ENCODE data around the gene GMDS. TPM values are rescaled to one million over a fixed set of nuclear protein-coding genes. Genes with fewer than 3 reads are reported as not detected.
A peak's percentile ranks its signal among the peaks of the same experiment; 100 is the strongest.

Gene GMDS
- total RNA-seq, 2 experiments from 2014 or later: 38.4 to 41.3 TPM

DNA sequence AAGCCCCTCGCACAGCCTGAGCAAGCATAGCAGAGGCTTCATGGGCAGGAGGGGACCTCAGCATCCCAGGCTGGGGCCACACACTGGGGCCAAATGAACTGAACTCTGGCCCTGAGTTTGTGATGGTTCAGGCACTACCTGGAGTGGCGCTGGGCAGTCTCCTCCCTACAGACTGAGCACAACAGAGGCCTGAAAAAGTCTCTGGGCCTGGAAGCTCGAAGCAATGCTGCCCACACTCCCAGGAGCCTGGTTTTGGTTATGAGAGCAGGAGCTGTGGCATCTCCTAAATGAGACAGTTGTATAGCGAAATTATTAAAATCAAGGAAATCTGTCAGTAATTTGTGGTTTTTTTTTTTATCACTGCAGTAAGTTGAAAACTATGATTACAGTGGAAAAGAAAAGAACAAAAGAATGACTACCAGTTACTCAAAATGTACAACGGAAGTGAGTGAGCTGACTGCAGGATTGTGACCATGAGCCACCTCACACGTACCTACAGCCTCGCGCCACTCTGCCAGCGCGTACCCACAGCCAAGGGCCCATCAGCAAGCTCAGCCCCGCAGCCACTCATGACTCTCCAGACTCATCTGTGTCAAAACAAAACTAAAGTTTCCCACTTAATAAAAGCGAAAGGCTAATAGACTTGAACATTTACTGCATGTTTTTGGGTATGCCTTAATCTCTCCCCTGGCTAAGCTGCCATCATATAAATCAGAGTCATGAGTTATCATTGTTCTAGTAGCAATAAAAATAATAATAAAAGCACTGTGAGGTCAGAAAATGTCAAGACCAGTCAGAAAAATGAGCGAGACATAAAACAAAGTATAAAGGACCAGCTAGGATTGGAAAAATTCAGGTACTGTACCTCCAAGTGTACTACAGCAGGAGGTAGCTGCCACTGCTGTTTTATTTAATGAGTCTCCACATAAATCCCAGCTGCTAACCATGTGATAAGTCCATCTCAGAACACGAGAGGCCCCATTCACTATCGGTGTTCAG is 458.7 kb downstream of the GMDS start:
- H3K4me1 Mint-ChIP-seq (ENCODE audit: low read depth): no peaks in the 10 kb centered on the region
- H3K4me3 Mint-ChIP-seq: no peak overlapping the region
- H3K9me3 Mint-ChIP-seq: no peaks in the 10 kb centered on the region
- peaks cover 3% of the 10 kb centered on the region for H3K36me3 Mint-ChIP-seq (ENCODE audit: low read depth)
- CTCF ChIA-PET: no interaction called here
- intact Hi-C loops (cut with micrococcal nuclease): no loop called here
- no peaks in the 10 kb centered on the region for H3K27me3 Mint-ChIP-seq (ENCODE audit: low read depth)
- H3K27ac Mint-ChIP-seq: no peak overlapping the region
- peak; percentile 18 for DNase-seq

DNA sequence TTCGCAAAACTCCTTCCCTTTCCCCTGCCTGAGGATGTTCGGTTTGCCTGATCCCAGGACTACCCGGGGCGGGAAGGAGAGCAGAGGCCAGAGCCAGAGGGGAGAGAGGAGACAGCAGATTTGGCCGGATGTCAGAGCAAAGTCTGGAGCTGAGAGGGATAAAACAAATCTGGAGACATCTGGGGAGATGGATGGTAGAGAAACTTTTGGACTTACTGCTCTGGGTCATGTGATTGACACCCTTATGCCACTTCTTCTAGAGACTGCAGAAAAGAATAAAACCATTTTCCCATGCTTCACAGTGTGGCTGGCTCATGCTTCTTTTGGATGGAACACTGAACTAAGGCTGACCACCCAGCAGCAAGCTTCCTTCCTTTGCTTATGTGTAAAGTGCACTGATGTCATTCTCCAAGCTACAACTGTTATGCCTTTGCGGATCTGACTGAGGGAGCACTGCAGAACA is 461.0 kb downstream of the GMDS start:
- Mint-ChIP-seq H3K27ac (no peak overlapping the region), H3K36me3 (ENCODE audit: low read depth) (peaks cover 3% of the 10 kb centered on the region), H3K27me3 (ENCODE audit: low read depth) (no peaks in the 10 kb centered on the region), H3K4me1 (ENCODE audit: low read depth) (no peaks in the 10 kb centered on the region), H3K9me3 (no peaks in the 10 kb centered on the region), H3K4me3 (no peak overlapping the region)
- CTCF ChIA-PET: interaction anchor here (1.5 kb wide), 1 partner anchor 15 kb away, joined by 4 read pairs; no protein-coding TSS in a partner anchor
- intact Hi-C loops (cut with micrococcal nuclease): no loop called here
- DNase-seq: no peak

DNA sequence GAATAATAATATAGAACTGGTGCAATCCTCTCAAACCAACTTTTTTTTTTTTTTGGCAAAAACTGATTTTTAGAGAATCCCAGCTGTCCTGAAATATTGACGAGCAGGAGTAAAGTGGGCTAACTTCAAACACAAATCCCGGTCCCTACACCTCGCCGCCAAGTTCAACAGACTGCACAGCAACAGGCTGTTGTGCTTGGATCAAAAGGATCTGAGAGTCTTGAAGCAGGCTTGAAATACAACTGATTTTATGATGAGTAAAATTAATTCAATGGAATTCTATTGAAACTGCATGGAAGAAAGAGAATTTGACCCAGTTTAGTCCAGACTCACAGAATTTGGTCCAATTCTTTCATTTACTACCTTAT is 463.6 kb downstream of the GMDS start:
- intact Hi-C loops (cut with micrococcal nuclease): no loop called here
- Mint-ChIP-seq H3K27ac (no peak overlapping the region), H3K27me3 (ENCODE audit: low read depth) (no peaks in the 10 kb centered on the region), H3K4me1 (ENCODE audit: low read depth) (no peaks in the 10 kb centered on the region), H3K4me3 (no peak overlapping the region), H3K9me3 (no peaks in the 10 kb centered on the region), H3K36me3 (ENCODE audit: low read depth) (peaks cover 3% of the 10 kb centered on the region)
- DNase-seq: no peak
- CTCF ChIA-PET: no interaction called here

DNA sequence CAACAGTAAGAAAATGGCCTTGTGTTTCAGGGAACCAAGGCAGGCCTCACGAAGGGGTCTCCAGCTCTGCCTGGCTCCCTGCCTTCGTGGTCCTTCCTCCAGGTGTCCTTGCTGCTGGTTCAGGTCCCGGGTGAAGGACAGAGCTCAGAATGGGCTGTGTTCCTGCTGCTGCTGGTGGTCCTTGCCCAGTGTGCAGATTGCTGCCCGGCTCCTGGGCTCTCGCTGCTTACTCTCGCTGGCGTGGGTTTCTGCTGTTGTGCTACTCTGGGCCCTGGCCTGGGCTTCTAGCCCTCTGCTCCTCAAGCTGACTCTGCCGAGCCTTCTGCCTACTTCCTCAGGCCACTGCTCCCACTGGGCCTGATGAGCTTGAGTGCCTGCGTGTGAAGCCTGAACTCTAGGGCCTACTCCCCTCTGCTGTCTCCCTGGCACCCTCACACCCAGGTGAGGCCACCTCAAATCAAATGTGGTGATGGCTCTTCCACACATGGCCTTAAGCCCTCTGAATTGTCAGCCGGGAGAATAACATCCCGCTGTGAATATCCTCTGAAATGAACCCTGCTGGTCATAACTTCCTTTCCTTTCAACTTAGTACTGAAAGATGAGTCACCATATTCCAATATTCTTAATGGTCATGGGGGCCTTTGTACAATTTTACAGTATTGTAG is 464.1 kb downstream of the GMDS start:
- DNase-seq: no peak
- Mint-ChIP-seq H3K27me3 (ENCODE audit: low read depth) (no peaks in the 10 kb centered on the region), H3K4me3 (no peak overlapping the region), H3K4me1 (ENCODE audit: low read depth) (no peaks in the 10 kb centered on the region), H3K9me3 (no peaks in the 10 kb centered on the region), H3K27ac (no peak overlapping the region), H3K36me3 (ENCODE audit: low read depth) (peaks cover 3% of the 10 kb centered on the region)
- intact Hi-C loops (cut with micrococcal nuclease): no loop called here
- CTCF ChIA-PET: no interaction called here

DNA sequence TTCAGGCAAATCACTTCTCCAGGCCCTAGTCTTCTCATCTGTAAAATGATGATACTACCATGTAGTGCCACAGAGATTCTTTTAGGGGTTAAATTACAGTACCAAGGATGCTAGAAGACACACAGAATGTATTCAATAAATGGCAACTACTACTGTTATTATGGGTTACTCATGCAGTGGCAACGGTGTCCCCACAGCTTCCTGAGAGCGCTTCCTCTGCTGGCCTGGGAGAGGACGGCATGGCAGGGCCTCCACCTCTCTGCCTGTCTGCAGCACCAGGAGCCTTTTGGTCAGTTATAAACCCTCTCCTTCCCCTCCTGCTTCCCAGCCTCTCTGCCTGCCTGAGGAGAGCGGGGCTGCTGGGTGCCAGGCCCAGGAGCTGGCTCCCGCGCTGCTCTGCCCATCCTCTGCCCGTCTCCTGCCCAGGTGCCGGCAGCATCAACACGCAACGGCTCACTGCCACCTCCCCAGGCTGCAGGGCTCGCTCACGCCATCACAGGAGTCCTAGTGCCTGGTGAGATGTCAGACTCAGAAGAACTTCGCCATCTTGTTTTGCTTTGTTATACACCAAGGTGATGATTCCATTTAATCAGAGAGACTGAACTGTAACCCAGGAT is 465.0 kb downstream of the GMDS start:
- no peaks in the 10 kb centered on the region for H3K9me3 Mint-ChIP-seq
- intact Hi-C loops (cut with micrococcal nuclease): no loop called here
- no peak overlapping the region for H3K27ac Mint-ChIP-seq
- no peak overlapping the region for H3K4me3 Mint-ChIP-seq
- DNase-seq: no peak
- H3K4me1 Mint-ChIP-seq (ENCODE audit: low read depth): no peaks in the 10 kb centered on the region
- no peaks in the 10 kb centered on the region for H3K27me3 Mint-ChIP-seq (ENCODE audit: low read depth)
- CTCF ChIA-PET: no interaction called here
- H3K36me3 Mint-ChIP-seq (ENCODE audit: low read depth): peaks cover 1% of the 10 kb centered on the region

DNA sequence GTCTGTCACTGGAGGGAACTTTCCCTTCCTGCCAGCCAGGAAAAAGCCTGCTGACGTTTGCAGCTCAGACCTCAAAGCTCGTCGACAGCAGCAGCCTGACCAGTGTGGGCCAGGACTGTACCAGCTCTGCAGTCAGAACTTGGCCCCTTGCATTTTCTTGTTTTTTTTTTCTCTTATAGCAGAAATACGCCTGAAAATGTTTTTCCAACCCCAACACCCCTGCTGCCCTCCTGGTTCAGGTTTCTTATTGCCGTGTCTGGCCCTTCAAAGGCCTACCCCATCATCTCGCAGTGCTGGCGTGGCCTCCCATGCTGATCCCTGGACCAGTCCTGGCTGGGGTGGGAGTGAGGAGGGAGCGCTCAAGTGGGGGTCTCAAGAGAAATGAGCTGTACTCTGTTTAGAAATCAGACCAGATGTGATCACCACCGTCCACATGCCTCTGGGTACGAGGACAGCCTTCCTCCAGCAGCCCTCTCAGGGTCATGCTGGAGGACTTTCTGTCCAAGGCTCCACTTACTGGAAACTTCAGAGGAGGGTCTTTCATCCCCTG is 466.6 kb downstream of the GMDS start:
- no peak overlapping the region for H3K27ac Mint-ChIP-seq
- no peaks in the 10 kb centered on the region for H3K9me3 Mint-ChIP-seq
- CTCF ChIA-PET: no interaction called here
- DNase-seq: no peak
- no peaks in the 10 kb centered on the region for H3K27me3 Mint-ChIP-seq (ENCODE audit: low read depth)
- peaks cover 11% of the 10 kb centered on the region for H3K4me1 Mint-ChIP-seq (ENCODE audit: low read depth)
- intact Hi-C loops (cut with micrococcal nuclease): no loop called here
- no peaks in the 10 kb centered on the region for H3K36me3 Mint-ChIP-seq (ENCODE audit: low read depth)
- H3K4me3 Mint-ChIP-seq: no peak overlapping the region

DNA sequence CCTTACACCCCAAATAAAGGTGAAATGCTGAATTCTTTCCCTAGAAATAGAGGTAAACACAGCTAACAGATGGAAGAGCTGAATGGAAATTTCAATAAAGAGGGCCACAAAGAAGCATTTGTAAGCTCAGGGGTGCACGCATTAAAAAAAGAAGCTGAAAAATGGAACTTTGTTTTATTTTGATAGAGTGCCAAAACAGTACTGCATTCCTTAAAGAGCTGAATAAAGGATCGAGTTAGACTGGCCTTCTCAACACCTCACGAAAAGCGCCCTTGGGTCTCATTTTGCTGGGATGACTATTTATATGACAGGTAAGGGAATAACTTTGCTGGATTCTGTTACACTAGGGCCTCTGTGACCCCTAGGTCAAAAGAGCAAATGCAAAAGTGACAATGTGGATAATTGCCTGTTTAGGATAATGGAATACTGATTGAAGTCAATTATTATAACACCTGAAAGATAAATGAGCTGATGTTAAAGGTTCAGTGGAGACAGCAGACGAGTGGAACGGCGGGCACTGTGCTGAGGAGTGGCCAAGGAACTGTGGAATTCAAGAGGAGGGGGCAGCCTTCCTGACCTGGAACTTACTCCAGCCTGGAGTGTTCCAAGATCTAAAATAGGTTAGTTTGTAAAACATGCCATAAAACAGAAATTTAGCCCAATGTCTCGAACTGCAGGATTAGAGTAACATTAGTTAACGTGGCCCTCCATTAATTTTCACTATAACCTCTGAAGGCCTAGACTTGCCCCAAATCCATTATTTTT is 467.3 kb downstream of the GMDS start:
- CTCF ChIA-PET: interaction anchor here (1.1 kb wide), 1 partner anchor 33 kb away, joined by 5 read pairs; no protein-coding TSS in a partner anchor
- H3K4me3 Mint-ChIP-seq: no peak overlapping the region
- no peak overlapping the region for H3K27ac Mint-ChIP-seq
- no peak for DNase-seq
- H3K36me3 Mint-ChIP-seq (ENCODE audit: low read depth): no peaks in the 10 kb centered on the region
- peaks cover 17% of the 10 kb centered on the region for H3K4me1 Mint-ChIP-seq (ENCODE audit: low read depth)
- intact Hi-C loops (cut with micrococcal nuclease): no loop called here
- no peaks in the 10 kb centered on the region for H3K27me3 Mint-ChIP-seq (ENCODE audit: low read depth)
- no peaks in the 10 kb centered on the region for H3K9me3 Mint-ChIP-seq

DNA sequence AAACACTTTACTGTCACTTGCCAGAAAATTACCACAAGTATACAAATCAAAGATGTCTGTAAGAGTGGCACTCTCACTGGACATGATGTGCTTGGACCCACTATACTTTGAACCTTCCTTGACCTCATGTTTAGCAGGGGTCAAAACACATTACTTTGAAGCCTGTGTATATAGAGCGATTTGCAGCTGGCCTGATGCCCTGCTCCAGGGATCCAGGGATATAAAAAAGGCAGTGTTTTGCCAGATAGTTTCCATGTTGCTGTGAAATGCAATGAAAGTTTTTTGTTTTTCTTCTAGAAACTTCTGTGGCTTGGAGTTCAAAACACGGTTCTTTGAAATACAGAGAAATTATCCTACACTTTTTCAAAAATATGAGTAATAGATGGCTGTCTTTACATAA is 470.0 kb downstream of the GMDS start:
- intact Hi-C loops (cut with micrococcal nuclease): no loop called here
- no peak overlapping the region for H3K4me3 Mint-ChIP-seq
- H3K27me3 Mint-ChIP-seq (ENCODE audit: low read depth): no peaks in the 10 kb centered on the region
- CTCF ChIA-PET: no interaction called here
- peaks cover 37% of the 10 kb centered on the region for H3K4me1 Mint-ChIP-seq (ENCODE audit: low read depth)
- H3K27ac Mint-ChIP-seq: no peak overlapping the region
- DNase-seq: no peak
- H3K36me3 Mint-ChIP-seq (ENCODE audit: low read depth): no peaks in the 10 kb centered on the region
- H3K9me3 Mint-ChIP-seq: no peaks in the 10 kb centered on the region

DNA sequence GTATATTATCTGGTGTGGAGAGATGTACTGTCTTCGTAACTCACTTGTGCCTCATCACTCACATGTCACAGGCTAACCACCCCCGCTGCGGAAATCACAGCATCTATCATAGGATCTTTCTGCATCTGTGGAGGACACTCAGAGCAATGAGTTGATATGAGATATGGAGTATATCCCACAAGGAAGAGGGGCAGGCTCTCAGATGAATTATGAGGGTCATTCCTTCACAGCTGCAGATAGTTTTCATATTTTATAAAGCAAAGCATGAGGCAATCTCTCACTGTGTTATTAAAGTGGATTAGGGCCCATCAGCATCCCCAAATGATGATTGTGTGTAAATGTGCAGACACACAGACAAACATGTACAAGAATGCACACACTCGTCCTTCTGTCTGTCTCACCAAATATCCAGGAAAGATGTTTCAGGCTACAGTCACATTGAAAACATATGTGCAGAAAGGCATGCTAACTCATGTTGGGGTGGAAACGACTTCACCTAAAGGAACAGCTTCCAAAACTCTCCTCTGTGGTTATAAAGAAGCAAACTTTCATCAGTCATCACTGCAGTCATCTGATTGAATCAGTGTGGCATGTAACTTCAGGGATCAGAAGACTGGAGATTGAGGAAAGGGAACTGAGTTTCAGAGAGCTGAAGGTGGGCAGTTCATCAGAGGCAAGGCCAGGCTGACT is 471.0 kb downstream of the GMDS start:
- intact Hi-C loops (cut with micrococcal nuclease): loop anchor here (5.0 kb wide), 2 partner anchors 162 to 473 kb away; partner anchors contain the start of gene GMDS
- Mint-ChIP-seq H3K4me1 (ENCODE audit: low read depth) (peaks cover 42% of the 10 kb centered on the region), H3K36me3 (ENCODE audit: low read depth) (peaks cover 2% of the 10 kb centered on the region), H3K27ac (no peak overlapping the region), H3K27me3 (ENCODE audit: low read depth) (no peaks in the 10 kb centered on the region), H3K4me3 (no peak overlapping the region), H3K9me3 (no peaks in the 10 kb centered on the region)
- no peak for DNase-seq
- CTCF ChIA-PET: interaction anchor here (0.7 kb wide), 1 partner anchor 189 kb away, joined by 3 read pairs; no protein-coding TSS in a partner anchor

DNA sequence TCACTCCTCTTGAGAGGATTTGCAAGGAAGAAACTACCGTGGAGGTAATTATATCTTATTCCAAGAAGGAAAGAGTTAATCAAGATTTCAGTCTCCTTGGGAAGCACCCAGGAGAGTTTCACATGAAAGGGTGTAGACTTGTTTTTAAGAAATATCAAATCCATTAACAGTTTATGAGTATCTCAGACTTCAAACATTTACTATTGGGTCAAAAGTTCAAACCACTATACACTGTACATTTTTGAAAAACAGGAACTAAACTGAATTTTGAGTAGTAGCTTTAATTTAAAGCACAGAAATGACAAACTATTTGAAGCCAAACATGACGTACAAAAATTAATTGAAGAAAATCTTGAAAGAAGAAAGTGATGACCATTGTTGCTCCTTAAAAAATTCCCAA is 471.7 kb downstream of the GMDS start:
- no peak overlapping the region for H3K4me3 Mint-ChIP-seq
- H3K4me1 Mint-ChIP-seq (ENCODE audit: low read depth): peaks cover 44% of the 10 kb centered on the region
- CTCF ChIA-PET: interaction anchor here (0.6 to 0.7 kb wide), 2 partner anchors 10 to 189 kb away, joined by 3 to 5 read pairs; no protein-coding TSS in a partner anchor
- H3K36me3 Mint-ChIP-seq (ENCODE audit: low read depth): peaks cover 2% of the 10 kb centered on the region
- no peak for DNase-seq
- H3K9me3 Mint-ChIP-seq: no peaks in the 10 kb centered on the region
- intact Hi-C loops (cut with micrococcal nuclease): loop anchor here (5.0 kb wide), 2 partner anchors 161 to 474 kb away; partner anchors contain the start of gene GMDS
- H3K27ac Mint-ChIP-seq: no peak overlapping the region
- H3K27me3 Mint-ChIP-seq (ENCODE audit: low read depth): no peaks in the 10 kb centered on the region

Measured in activated naive CD4-positive, alpha-beta T cell treated with anti-CD3 and anti-CD28 coated beads for 36 hours (primary cell).